NB4 (cell line): ENCODE measurements around the gene PRR19.

Source experiments
- POLR2A ChIP-seq: IDR thresholded peaks from 2 replicates; pipeline ENCODE4 v1.6.1; 2011; ENCODE audit warnings: mild to moderate bottlenecking; ENCODE audit not compliant: insufficient read length; ENCODE audit errors: extremely low read depth
- TF ChIP-seq, protein P1 (sequence below): IDR thresholded peaks from one replicate; pipeline ENCODE4 v1.5.1; 2012; ENCODE audit warnings: low read depth, low read length
- TF ChIP-seq, protein P2 (sequence below): IDR thresholded peaks from 2 replicates; pipeline ENCODE4 v1.6.1; 2011; ENCODE audit warnings: low read depth, low read length

- TF ChIP-seq, protein P1, sequence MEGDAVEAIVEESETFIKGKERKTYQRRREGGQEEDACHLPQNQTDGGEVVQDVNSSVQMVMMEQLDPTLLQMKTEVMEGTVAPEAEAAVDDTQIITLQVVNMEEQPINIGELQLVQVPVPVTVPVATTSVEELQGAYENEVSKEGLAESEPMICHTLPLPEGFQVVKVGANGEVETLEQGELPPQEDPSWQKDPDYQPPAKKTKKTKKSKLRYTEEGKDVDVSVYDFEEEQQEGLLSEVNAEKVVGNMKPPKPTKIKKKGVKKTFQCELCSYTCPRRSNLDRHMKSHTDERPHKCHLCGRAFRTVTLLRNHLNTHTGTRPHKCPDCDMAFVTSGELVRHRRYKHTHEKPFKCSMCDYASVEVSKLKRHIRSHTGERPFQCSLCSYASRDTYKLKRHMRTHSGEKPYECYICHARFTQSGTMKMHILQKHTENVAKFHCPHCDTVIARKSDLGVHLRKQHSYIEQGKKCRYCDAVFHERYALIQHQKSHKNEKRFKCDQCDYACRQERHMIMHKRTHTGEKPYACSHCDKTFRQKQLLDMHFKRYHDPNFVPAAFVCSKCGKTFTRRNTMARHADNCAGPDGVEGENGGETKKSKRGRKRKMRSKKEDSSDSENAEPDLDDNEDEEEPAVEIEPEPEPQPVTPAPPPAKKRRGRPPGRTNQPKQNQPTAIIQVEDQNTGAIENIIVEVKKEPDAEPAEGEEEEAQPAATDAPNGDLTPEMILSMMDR = no peak
- no peak for TF ChIP-seq POLR2A
- TF ChIP-seq, protein P2, sequence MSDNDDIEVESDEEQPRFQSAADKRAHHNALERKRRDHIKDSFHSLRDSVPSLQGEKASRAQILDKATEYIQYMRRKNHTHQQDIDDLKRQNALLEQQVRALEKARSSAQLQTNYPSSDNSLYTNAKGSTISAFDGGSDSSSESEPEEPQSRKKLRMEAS = no peak
These were observed 12.2 kb downstream of the PRR19 start for GRCh38 chr19:42313840-42314755.
